ENCODE measurements around the gene C19orf47.
"Not testable (repeated sequence)": the region's sequence is repeated elsewhere in the genome, so short reads cannot be mapped to it uniquely, and the experiment has no call there.

C19orf47 gene

DNA sequence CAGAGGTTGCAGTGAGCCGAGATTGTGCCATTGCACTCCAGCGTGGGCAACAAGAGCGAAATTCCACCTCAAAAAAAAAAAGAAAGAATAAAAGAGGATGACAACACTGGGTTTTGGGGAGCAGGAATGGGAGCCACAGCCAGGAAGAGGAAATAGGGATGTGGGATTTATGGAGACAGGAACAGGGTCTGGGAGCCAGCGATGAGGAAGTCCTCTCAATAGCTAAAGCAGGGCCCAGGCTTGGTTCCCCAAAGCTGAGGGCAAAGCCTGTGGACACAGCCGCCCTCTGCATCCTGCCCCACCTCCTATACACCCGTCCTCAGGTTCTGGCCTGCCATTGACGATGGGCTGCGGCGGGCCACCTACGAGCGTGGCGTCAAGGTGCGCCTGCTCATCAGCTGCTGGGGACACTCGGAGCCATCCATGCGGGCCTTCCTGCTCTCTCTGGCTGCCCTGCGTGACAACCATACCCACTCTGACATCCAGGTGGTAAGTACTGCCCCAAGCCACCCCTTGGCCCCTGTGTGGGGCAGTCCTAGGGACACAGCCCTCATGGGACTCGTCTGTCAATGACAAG is 28.2 kb upstream of the C19orf47 start:
- no peak for DNase-seq

DNA sequence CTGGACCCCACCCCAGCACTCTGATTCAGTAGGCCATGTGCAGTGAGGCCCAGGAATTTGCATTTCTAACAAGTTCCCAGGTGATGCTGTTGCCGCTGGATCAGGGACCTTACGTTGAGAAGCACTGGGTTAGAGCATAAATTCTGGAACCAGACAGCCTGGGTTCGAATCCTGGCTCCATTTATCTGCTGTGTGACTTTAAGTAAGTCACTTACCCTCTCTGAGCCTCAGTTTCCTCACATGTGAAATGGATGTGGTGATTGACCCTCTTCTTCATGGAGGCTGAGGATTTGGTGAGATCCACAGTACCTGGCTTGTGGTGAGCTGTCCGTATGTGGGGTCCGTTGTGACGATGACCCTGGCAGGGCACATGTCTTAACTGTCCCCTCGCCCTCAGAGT is 25.9 kb upstream of the C19orf47 start:
- DNase-seq = no peak

DNA sequence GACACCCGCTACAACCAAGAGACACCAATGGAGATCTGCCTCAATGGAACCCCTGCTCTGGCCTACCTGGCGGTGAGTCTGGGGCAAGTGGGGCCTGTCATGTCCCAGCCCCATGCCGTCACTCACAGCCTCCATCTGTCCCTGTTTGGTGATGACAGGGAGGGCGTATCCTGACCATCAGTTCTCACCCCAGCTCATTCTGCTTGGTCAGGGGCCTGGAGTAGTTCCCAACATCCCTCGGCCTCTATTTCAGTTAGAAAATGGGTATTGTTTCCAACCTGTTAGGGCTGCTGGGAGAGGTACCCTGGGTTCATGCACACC is 23.6 kb upstream of the C19orf47 start:
- no peak for DNase-seq

DNA sequence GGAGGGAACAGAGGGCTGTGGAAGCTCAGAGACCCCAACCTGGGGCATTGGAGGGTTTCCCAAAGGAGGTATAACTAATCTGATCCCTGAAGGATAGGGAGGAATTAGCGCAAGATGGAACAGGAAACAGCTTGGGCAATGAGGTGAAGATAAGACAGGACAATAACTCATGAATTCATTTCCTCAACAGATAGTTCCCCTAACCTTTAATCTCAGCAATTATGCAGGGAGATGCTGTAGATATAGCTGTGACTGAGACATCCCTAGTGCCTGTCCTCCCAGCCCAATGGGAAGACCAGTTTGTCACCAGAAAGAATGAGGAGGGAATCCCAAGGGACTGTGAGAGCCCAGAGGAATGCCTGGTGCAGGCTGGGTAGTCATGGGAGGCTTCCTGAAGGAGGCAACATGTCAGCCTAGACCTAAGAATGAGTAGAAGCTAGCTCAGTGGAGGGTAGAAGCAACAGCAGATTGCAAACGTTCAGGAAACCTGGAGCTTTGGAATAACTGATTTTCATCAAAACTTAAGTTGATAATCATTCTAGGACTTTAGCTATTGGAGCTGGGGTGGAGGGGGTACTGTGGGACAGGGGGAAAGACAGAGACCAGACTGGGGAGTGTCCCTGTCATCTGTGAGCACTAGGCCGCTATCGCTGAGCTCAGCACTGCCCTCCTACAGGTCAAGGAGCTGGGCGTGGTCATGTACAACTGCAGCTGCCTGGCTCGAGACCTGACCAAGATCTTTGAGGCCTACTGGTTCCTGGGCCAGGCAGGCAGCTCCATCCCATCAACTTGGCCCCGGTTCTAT is 23.0 kb upstream of the C19orf47 start:
- no peak for DNase-seq

DNA sequence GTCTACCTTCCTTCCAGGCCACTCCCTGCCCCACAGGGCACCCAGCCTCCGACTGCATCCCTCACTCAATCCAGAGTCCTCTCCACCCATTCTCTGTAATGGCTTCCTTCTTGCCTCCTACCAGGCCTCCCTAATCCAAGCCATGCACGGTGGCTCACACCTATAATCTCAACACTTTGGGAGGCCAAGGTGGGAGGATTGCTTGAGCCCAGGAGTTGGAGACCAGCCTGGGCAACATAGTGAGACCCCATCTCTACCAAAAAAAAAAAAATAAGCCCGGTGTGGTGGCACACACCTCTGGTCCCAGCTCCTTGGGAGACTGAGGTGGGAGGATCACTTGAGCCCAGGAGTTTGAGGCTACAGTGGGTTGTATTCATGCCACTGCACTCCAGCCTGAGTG is 22.1 kb upstream of the C19orf47 start:
- not testable (repeated sequence) for DNase-seq

DNA sequence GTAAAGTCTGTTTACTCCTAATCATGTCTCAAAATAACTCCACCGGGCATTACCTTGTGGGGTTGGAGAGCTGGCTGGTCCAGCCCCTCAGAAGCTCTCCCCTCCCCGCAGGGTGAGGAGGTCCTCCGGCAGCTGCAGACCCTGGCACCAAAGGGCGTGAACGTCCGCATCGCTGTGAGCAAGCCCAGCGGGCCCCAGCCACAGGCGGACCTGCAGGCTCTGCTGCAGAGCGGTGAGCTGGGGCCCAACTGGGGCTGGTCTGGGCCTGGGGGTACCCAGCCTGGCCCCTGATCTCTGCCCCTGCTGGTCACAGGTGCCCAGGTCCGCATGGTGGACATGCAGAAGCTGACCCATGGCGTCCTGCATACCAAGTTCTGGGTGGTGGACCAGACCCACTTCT is 21.6 kb upstream of the C19orf47 start:
- DNase-seq = no peak

DNA sequence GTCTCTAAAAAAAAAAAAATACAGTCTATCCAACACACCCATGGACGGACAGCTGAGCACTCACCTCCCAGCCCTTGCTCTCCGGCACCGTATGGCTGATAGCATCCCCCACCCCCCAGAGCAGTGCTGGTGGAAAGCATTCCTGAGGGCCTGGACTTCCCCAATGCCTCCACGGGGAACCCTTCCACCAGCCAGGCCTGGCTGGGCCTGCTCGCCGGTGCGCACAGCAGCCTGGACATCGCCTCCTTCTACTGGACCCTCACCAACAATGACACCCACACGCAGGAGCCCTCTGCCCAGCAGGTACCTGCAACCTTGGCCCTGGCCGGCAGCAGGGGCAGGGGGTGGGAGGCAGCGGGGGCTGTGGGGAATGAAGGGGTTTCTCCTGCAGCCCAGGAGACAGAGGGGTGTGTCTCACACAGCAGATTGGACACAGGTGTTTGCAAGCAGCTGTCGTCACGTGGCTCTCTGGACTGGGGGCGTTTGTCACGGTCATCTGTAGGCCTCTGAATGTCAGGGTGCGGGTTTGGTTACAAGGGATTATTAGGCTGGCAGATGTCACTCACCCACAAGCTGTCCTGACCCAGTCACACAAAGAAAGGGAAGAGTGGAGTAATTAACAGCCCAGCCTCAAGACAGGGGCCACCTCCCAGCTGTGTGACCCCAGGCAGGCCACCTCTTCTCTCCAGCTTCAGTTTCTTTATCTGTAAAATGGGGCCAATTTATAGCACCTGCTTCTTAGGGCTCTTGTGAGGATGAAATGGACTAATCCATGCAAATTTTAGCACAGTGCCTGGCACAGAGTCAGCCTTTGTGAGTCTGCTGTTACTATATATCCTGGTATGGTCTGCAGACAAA is 19.6 kb upstream of the C19orf47 start:
- no peak for DNase-seq

DNA sequence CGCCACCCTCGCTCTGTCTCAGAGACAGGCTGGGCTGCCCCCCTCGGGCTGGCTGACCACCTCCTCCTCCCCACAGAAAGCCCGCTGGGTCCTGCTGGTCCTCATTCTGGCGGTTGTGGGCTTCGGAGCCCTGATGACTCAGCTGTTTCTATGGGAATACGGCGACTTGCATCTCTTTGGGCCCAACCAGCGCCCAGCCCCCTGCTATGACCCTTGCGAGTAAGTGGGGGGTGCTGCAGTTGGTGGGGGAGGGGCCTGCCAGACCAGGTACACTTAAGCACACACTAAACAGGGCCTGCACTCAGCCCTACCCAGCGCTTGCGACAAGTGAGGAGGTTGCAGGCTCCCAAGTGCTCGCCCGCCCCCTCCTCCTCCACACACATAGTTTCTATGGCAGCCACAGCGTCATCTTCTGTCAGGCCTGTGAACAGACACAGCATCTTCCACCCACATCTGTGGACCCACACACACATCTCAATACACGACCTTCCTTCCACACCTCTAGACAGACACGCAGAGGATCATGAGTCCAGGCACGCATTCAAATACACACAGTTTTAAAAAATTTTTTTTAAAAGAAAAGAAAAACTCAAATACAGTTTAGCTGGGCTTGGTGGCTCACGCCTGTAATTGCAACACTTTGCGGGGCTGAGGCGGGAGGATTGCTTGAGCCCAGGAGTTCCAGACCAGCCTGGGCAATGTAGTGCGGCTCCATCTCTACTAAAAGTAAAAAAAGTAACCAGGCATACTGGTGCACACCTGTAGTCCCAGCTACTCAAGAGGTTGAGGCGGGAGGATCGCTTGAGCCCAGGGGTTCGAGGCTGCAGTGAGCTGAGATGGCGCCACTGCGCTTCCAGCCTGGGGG is 18.7 kb upstream of the C19orf47 start:
- no peak for DNase-seq

DNA sequence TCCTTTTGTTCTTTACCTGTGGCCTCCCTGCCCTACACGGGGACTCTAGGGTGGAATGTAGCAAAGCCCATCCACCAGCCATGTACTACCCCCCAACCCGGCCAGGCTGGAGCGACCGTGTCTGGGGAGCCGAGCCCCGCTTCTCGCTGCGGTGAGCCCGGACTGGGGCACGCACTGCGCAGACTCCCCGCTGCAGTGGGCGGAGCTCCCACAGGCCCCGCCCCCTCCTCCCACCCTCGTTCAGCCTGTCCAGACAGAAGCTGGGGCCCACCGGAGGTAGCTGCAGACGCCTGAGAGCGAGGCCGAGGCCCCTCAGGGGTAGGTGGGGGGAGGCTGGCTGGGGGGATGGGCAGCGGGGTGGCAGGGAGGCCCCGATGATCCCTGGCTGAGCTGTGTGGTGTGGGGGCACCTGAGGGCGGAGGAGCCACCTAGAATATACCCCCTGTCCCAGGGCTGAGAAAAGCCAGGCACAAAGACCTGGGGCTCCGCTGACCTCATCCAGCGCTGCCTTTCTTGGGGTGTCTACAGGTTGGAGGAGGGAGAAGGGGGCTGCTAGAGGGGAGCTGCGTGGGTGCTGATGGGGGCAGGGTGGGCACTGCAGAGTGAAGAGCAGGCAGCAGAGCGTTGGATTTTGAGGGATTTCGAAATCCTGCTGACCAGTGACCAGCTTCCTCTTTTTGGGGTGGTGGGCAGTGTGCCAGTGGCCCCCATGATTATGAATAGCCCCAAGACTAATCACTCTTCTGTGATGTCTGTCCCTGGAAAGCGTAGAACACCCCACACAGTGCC is 17.6 kb upstream of the C19orf47 start:
- DNase-seq = no peak

DNA sequence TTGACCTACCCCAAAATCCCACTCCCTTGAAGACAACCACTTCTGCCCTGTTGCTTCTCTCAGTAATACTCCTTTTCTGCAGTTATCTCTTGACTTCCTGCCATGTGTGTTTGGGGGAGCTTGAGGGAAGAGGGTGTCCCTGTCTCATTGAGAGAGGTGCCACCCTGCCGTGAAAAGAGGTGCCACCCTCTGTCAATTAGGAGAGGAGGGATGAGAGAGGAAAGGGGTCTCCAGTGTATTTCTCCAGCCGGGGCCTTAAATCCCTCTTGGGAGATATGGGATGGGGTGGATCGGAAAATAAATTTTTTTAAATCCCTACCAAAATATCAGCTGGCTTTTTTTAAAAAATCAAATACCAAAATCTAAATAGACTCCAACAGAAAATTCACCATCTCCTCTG is 16.8 kb upstream of the C19orf47 start:
- no peak for DNase-seq

DNA sequence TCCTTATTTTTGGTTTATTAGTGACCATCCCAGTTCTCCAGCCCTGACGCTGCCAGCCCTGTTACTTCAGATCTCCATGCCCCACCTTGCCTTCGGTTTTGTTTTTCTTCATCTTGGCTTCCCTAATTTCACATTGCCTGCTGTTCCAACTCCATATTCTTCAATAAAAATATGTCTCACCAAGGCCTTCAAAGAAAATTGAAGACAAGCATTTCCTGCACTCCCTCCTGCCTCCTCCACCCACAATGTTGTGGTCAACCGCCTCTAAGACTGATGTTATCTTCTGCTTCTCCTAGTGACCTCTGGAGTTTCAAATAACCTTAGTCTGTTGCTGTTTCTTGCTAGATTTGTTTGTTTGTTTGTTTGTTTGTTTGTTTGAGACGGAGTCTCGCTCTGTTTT is 14.9 kb upstream of the C19orf47 start:
- no peak for DNase-seq

DNA sequence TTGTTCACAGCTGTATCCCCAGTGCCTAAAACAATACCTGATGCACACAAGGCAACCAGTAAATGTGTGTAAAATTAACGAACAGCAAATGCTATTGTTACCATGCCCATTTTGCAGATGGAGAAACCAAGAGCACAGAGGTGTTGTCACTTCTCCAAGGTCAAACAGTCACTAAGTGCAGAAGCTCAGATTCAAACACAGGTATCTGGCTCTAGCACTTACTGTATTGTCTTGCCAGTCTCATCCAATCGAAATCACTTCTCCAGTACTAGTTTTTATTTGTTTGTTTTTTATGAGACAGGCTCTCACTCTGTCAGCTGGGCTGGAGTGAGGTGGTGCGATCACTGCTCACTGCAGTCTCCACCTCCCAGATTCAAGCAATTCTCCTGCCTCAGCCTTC is 14.0 kb upstream of the C19orf47 start:
- DNase-seq = no peak

DNA sequence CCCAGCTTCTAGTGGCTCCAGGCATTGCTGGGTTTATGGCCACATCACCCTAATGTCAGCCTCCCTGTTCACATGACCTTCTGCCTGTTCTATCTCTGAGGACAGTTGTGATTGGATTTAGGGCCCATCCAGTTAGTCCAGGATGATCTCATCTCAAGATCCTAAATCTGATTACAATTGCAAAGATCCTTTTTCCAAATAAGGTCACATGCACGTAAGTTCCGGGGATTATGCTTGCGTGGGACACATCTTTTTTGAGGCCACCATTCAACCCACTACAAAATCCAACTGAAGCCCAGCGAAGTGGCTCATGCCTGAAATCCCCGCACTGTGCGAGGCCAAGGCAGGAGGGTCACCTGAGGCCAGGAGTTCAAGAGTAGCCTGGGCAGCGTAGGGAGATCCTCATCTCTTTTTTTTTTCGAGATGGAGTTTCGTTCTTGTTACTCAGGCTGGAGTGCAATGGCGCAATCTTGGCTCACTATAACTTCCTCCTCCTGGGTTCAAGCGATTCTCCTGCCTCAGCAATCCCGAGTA is 12.6 kb upstream of the C19orf47 start:
- DNase-seq = no peak

DNA sequence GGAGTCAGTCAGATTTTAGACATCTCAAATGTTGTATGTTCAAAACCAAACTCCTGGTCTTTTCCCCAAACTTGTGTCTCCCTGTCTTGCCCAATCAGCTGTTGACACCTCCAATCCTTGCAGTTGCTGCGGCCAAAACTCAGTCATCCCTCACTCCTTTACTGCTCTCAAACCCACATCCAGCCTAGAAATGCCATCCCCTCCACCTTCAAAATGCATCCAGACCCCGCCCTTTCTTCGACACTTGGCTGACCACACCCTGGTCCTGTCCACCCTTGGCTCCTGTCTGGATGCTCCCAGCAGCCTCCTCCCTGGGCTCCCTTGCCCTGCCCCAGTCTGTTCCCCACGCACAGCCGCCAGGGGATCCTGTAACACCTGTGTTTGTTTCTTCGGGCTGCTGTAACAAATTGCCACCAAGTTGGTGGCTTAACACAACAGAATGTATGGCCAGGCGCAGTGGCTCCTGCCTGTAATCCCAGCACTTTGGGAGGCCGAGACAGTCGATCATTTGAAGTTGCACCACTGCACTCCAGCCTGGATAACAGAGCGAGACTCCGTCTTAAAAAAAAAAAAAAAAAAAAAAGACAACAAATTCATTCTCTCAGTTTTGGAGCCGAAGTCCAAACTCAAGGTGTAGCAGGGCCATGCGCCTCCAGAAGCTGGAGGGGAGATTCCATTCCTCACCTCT is 12.0 kb upstream of the C19orf47 start:
- no peak for DNase-seq

DNA sequence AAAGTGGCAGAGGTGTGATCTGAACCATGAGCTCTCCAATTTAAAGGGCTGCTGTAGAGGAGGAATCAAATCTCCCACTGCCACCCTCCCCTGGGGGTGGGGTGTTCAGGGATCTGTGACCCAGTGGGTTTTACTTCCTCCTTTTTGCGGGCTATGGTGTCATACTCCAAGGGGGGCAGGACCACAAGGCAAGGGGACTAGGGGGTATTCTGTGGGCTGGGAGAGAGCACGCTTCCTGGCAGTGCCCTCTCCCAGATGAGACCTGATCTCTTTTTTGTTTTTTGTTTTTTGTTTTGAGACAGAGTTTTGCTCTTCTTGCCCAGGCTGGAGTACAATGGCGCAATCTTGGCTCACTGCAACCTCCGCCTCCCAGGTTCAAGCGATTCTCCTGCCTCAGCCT is 10.6 kb upstream of the C19orf47 start:
- DNase-seq = no peak

DNA sequence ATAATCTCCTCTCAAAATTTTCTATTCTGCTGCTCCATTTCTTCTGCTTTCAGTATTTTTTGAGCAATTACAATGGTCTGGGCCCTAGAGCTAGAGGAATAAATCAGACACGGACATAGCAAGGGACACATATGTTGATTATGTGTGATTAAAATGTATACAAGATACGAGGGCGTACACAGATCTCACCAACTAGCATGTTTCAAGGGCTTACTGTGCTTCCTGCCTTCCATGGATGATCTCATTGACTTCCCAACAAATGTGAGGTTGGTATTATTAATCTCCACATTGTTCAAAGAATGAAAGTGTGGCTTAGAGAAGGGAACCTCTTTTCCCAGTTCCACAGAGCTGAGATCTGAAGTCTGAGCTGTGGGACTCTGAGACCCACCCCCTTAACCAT is 9.4 kb upstream of the C19orf47 start:
- no peak for DNase-seq

DNA sequence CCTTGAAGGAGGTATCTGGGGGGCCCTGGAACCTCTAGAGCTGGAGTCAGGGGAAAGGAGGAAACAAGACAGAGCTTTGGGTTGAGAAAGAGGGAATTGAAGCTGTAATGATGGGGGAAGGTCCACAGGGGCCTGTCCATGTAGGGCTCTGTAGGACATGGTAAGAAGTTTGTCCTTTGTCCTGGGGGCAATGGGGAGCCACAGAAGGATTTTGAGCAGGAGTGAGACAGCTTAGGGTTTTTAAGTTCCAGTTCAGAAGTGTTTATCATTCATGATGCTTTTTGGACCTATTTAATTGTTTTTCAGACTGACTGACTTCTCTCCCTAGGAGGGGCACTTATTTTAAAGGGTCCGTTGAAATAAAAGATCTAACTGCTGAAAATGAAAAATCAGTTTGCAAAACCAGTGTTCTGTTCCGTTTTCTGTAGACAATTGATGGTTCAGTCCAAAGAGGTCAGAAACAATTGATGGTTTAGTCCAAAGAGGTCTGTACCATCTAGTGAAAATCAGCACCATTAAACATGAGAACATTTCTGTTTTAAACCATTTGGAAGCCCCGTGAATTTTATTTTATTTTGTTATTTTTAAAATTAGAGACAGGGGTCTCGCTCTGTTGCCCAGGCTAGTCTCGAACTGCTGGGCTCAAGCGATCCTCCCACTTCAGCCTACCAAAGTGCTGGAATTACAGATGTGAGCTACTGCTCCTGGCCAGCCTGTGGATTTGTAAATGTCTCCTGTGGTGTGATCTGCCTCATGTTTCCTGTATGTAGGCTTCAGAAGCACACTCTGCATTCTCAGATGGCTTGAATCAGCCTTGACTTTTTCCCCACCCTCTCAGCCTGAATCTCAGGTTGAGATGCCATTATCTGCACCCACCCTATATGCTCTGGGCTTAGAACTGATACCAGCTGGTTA is 8.7 kb upstream of the C19orf47 start:
- no peak for DNase-seq

DNA sequence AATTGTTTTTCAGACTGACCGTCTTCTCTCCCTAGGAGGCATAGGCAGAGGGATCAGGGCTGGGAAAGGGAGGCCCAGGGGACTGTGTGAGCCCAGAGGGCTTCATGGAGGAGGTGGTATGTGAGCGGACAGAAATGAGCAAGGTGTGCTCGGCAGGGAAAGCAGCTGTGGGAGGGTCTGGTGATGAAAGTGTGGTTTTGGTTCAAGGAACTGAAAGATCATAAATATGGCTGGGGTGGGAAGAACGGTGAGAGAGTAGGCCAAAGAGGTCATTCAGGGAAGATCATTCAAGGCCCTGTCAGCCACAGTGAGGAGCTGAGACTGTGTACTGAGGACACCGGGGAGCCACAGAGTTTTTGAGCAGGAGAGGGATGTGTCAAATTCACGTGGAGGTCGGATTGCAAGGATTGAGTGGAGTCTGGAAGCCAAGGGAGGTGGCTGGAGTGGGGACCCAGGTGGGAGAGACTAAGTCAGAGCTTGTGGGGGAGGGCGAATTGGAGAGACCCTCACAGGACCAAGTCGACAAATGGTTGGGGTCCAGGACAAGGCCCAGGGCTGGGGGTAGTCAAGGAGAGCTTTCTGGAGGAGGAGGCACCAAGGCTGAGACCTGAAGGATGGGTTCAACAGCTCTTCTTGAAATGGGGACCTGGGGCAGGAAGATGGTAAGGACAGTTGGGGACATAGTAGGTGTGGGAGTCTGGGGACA is 7.9 kb upstream of the C19orf47 start:
- DNase-seq = no peak

DNA sequence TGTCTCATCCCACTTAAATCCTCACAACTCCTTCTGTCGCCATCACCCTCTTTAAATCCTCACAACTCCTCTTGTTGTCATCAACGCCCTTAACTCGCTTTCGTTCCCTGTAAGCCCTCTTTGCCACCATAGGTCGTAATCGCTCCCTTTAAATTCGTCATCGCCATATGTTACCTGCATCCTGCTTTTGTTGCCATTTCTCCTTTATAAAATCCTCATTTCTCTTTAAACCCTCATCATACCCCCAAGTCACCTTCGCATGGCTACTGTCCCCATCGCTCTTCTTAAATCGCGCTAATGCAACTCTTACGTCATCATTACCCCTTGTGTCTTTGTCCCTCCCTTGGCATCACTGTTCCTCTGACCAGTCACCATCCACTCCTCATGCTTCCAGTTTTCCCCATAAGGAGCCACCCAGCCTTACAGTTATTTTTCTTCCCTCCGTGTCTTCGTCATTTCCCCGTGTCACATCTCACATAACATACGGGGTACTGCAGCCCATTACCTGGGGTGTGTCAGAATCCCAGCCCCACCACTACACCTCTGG is 837 bp upstream of the C19orf47 start:
- no peak for DNase-seq
